ENCODE measurements around the gene CBX4. TPM values are rescaled to one million over a fixed set of nuclear protein-coding genes. Genes with fewer than 3 reads are reported as not detected.

The CBX4 gene
- total and polyA plus RNA-seq, 2 of the 13 experiments (the other 11 are each of a cell fraction or from before 2014, with no cell fraction given), result 25.8 to 50.8 TPM

- no peak for TF ChIP-seq XBP1 (CRISPR knock-in tag; IDR thresholded peaks at IDR 0.05)
- TF ChIP-seq ZNF326 (CRISPR knock-in tag; IDR thresholded peaks at IDR 0.05; ENCODE audit: borderline replicate concordance), result 0 out of 2 replicates have a peak, but pooled peaks have one; percentile 37
- TF ChIP-seq TBX2 (CRISPR knock-in tag; IDR thresholded peaks at IDR 0.05; ENCODE audit: borderline replicate concordance), result no peak
- TF ChIP-seq ATM (IDR thresholded peaks at IDR 0.05; ENCODE audit: borderline replicate concordance), result no peak
- TF ChIP-seq DRAP1 (CRISPR knock-in tag; IDR thresholded peaks at IDR 0.05), result no peak
- TF ChIP-seq ZNF83 (CRISPR knock-in tag; IDR thresholded peaks at IDR 0.05; ENCODE audit: borderline replicate concordance), result peak; percentile 65; the same call in 1 of the 2 replicates
- TF ChIP-seq, protein P1, sequence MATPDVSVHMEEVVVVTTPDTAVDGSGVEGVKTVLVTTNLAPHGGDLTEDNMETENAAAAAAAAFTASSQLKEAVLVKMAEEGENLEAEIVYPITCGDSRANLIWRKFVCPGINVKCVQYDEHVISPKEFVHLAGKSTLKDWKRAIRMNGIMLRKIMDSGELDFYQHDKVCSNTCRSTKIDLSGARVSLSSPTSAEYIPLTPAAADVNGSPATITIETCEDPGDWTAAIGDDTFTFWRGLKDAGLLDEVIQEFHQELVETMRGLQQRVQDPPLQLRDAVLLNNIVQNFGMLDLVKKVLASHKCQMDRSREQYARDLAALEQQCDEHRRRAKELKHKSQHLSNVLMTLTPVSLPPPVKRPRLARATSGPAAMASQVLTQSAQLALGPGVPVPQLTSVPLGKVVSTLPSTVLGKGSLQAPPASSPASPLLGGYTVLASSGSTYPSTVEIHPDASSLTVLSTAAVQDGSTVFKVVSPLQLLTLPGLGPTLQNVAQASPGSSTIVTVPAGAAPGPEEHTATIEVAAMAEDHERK (CRISPR knock-in tag; IDR thresholded peaks at IDR 0.05; ENCODE audit: low read depth), result no peak
- no peak for TF ChIP-seq NFE2 (CRISPR knock-in tag; IDR thresholded peaks at IDR 0.05)
- peak; percentile 66 for TF ChIP-seq GATAD2A (CRISPR knock-in tag; IDR thresholded peaks at IDR 0.05)
- no peak for TF ChIP-seq ZBTB26 (CRISPR knock-in tag; IDR thresholded peaks at IDR 0.05; ENCODE audit: borderline replicate concordance)
- TF ChIP-seq ZNF253 (CRISPR knock-in tag; IDR thresholded peaks at IDR 0.05; ENCODE audit: borderline replicate concordance), result no peak
- 0 out of 2 replicates have a peak, but pooled peaks have one; percentile 14 for TF ChIP-seq NCOA2 (CRISPR knock-in tag; IDR thresholded peaks at IDR 0.05)
- no peak; the same call in 1 of the 2 replicates for TF ChIP-seq ETV5 (CRISPR knock-in tag; IDR thresholded peaks at IDR 0.05; ENCODE audit: borderline replicate concordance)
- no peak for TF ChIP-seq ZNF512B (CRISPR knock-in tag; IDR thresholded peaks at IDR 0.05; ENCODE audit: borderline replicate concordance)
- TF ChIP-seq MLXIP (CRISPR knock-in tag; IDR thresholded peaks at IDR 0.05; ENCODE audit: borderline replicate concordance), result no peak
- TF ChIP-seq ZNF768 (CRISPR knock-in tag; IDR thresholded peaks at IDR 0.05), result no peak
- TF ChIP-seq ADNP (CRISPR knock-in tag; IDR thresholded peaks at IDR 0.05), result no peak
- TF ChIP-seq ZNF34 (CRISPR knock-in tag; IDR thresholded peaks at IDR 0.05; ENCODE audit: borderline replicate concordance), result no peak
Measured at GRCh38 chr17:79808763-79809529, 30.3 kb downstream of the CBX4 start (continued).
